Left ventricle myocardium inferior (tissue), 1 donor: ENCODE measurements around the gene KCNJ15. TPM values are rescaled to one million over a fixed set of nuclear protein-coding genes. Genes with fewer than 3 reads are reported as not detected.

ENCODE experiments used
- DNase-seq: peaks from one replicate; pipeline ENCODE4 v3.0.0-alpha.2; 2020
- H3K27ac ChIP-seq: fragments of 200-600 bp; replicated peaks from 2 replicates; pipeline ENCODE4 v1.8.0; 2021
- H3K27me3 ChIP-seq: fragments of 200-600 bp; 2 replicates; pipeline ENCODE4 v1.8.0; 2021; ENCODE audit warnings: low read depth
- H3K36me3 ChIP-seq: fragments of 200-600 bp; 2 replicates; pipeline ENCODE4 v1.8.0; 2021
- H3K4me1 ChIP-seq: fragments of 200-600 bp; 2 replicates; pipeline ENCODE4 v1.8.0; 2021
- H3K4me3 ChIP-seq: fragments of 200-600 bp; 2 replicates; pipeline ENCODE4 v1.8.0; 2021; ENCODE audit warnings: mild to moderate bottlenecking, moderate library complexity
- H3K9me3 ChIP-seq: fragments of 200-600 bp; replicated peaks from 2 replicates; pipeline ENCODE4 v1.8.0; 2021
- intact Hi-C: fragments of 100-400 bp; cut with micrococcal nuclease; formaldehyde crosslinking; loops from one replicate; pipeline ENCODE4 v1.11.0; 2022
- total RNA-seq: library from RNA; stranded (reverse); fragmentation: NEBNext Ultra II Directional; extraction: Animal tissue kit (Norgen Biotek cat#: 25700); gene quantifications from one replicate; pipeline ENCODE4 v1.2.1, GENCODE V29; 2021
- TF ChIP-seq, protein P1 (sequence below): fragments of 200-600 bp; IDR thresholded peaks from 2 replicates; pipeline ENCODE4 v1.8.0; 2021; ENCODE audit warnings: antibody characterized with exemption, mild to moderate bottlenecking, borderline replicate concordance
- donor health status: DM: no; HTN: yes; CAD: no; lungs with severe emphysema.

The KCNJ15 gene
- total RNA-seq, 1 donor from 2014 or later: 0.30 TPM

DNA sequence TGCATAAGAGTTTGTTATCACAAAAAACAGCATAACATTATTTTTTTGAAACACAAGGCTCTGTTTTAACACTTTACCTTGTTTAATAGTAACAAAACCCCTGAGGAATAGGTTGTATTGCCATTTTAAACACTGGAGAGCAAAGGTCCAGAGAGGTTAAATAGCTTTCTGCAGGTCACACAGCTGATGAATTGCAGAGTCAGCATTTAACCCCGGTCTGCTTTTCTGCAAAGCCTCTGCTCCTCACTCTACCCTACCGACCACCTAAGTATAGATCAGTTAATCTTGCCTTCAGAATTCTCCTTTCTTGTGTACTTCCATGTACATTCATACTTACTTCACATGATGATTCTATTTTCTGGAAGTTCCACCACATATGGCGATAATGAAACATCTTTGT, 42.0 kb downstream of the KCNJ15 start:
- Histone ChIP-seq H3K27ac (no peak overlapping the region), H3K36me3 (no peaks in the 10 kb centered on the region), H3K4me1 (peaks cover 22% of the 10 kb centered on the region), H3K4me3 (no peak overlapping the region), H3K9me3 (no peaks in the 10 kb centered on the region), H3K27me3 (no peaks in the 10 kb centered on the region)
- TF ChIP-seq, protein P1, sequence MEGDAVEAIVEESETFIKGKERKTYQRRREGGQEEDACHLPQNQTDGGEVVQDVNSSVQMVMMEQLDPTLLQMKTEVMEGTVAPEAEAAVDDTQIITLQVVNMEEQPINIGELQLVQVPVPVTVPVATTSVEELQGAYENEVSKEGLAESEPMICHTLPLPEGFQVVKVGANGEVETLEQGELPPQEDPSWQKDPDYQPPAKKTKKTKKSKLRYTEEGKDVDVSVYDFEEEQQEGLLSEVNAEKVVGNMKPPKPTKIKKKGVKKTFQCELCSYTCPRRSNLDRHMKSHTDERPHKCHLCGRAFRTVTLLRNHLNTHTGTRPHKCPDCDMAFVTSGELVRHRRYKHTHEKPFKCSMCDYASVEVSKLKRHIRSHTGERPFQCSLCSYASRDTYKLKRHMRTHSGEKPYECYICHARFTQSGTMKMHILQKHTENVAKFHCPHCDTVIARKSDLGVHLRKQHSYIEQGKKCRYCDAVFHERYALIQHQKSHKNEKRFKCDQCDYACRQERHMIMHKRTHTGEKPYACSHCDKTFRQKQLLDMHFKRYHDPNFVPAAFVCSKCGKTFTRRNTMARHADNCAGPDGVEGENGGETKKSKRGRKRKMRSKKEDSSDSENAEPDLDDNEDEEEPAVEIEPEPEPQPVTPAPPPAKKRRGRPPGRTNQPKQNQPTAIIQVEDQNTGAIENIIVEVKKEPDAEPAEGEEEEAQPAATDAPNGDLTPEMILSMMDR: no peak
- no peak for DNase-seq
- intact Hi-C loops: no loop called here

DNA sequence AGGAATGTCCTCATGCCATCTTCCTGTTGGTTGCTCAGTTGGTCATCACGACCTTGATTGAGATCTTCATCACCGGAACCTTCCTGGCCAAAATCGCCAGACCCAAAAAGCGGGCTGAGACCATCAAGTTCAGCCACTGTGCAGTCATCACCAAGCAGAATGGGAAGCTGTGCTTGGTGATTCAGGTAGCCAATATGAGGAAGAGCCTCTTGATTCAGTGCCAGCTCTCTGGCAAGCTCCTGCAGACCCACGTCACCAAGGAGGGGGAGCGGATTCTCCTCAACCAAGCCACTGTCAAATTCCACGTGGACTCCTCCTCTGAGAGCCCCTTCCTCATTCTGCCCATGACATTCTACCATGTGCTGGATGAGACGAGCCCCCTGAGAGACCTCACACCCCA, 42.9 kb downstream of the KCNJ15 start:
- intact Hi-C loops: no loop called here

DNA sequence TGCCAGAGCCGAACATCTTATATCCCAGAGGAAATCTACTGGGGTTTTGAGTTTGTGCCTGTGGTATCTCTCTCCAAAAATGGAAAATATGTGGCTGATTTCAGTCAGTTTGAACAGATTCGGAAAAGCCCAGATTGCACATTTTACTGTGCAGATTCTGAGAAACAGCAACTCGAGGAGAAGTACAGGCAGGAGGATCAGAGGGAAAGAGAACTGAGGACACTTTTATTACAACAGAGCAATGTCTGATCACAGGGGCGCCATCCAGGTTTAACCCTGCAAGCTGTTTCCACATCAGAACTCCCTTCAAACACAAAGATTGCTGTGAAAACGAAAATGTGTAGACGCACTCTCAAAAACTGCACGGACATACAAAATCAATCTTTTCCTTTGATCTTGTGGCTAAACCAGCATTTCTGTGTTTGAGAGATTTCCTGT, 43.4 kb downstream of the KCNJ15 start:
- TF ChIP-seq, protein P1: no peak
- H3K4me1 ChIP-seq: peaks cover 21% of the 10 kb centered on the region
- H3K36me3 ChIP-seq: no peaks in the 10 kb centered on the region
- no peak overlapping the region for H3K4me3 ChIP-seq
- H3K9me3 ChIP-seq: no peaks in the 10 kb centered on the region
- DNase-seq: no peak
- H3K27ac ChIP-seq: no peak overlapping the region
- no peaks in the 10 kb centered on the region for H3K27me3 ChIP-seq
- intact Hi-C loops: no loop called here

More for the DNA sequence above, 42.9 kb downstream of the KCNJ15 start:
- Histone ChIP-seq H3K27ac (no peak overlapping the region), H3K4me3 (no peak overlapping the region), H3K27me3 (no peaks in the 10 kb centered on the region), H3K4me1 (peaks cover 21% of the 10 kb centered on the region), H3K9me3 (no peaks in the 10 kb centered on the region), H3K36me3 (no peaks in the 10 kb centered on the region)
- TF ChIP-seq, protein P1: no peak
- no peak for DNase-seq

DNA sequence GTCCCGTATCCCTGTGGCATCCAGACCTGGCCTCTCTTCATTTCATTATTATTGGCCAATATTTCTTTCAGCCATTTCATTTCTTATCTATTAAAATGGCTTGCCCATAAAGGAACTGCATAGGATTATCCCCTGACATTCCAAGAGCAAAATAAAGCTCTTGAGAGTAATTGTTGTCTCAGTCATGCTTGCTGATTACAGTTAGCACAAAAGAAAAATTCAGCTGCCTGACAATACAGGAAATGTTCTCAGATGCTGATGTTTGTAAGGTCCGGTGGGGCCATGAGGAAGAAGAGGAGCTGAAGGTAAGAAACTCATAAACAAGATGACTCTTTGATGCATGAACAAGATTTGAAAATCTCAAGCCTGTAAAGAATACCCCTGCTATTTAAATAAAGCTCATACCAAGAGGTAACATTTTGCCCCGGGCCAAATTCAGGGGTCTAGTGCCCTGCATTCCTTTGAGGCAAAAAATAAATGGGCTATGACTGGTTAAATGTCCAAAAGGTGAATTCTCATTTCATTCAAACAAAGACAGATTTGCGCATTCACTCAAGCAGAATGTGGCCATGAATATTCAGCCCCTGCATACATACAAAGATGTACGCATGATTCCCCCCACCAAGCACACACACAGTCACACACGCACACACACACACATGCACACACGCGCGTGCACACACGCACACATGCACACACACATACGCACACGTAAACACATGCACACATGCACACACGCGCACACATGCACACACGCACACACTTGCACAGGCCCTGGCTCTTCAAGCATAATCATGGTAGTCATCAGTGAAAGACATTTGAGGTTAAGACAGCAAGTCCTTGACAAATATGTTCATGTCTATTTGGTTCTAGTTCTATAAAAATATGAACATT, 44.8 kb downstream of the KCNJ15 start:
- Histone ChIP-seq H3K4me3 (no peak overlapping the region), H3K27me3 (no peaks in the 10 kb centered on the region), H3K4me1 (peaks cover 15% of the 10 kb centered on the region), H3K36me3 (no peaks in the 10 kb centered on the region), H3K9me3 (no peaks in the 10 kb centered on the region), H3K27ac (no peak overlapping the region)
- DNase-seq: no peak
- intact Hi-C loops: no loop called here
- TF ChIP-seq, protein P1: no peak

DNA sequence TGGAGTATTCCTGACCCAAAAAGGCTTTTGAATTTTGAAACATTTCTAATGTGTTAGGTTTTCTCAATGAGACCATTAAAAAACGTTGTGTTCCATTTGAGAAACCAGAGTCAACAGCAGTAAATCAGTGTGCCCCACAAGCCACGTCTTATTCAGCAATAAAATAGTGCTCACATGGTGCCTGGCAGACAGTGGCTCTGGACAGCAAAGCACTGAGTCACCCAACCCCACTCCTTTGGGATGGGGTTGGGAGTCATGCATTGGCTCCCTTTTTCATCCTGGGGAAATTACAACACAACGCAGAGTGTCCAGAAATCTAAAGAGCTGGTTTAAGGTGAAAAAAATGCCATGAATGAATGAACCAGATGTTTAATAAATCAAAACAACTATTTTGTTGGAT, 46.5 kb downstream of the KCNJ15 start:
- DNase-seq: no peak
- Histone ChIP-seq H3K4me1 (peaks cover 13% of the 10 kb centered on the region), H3K4me3 (no peak overlapping the region), H3K27ac (no peak overlapping the region), H3K27me3 (no peaks in the 10 kb centered on the region), H3K36me3 (no peaks in the 10 kb centered on the region), H3K9me3 (no peaks in the 10 kb centered on the region)
- TF ChIP-seq, protein P1: no peak
- intact Hi-C loops: no loop called here
